GM12878 (cell line): ENCODE measurements around the gene ZBTB5. TPM values are rescaled to one million over a fixed set of nuclear protein-coding genes. Genes with fewer than 3 reads are reported as not detected.

Experiments used
- ATAC-seq: fragments of 200-7000 bp; cut with Tn5 transposase; 3 replicates; pipeline ENCODE4 v1.9.1; 2020; ENCODE audit warnings: mild to moderate bottlenecking, moderate library complexity
- BruUV-seq: library from RNA; stranded (reverse); fragments of 400-500 nt; replicated peaks from 2 replicates; lab custom pipeline; 2021; lab: Mats Ljungman, UMichigan
- CTCF ChIA-PET: fragments of 300-600 bp; sonication (Branson Sonifier 250); formaldehyde crosslinking; extraction: SDS; loops from one replicate; lab custom pipeline; 2021; ENCODE audit warnings: inconsistent platforms; lab: Yijun Ruan, JAX
- POLR2A ChIA-PET: fragments of 350-600 bp; formaldehyde crosslinking; extraction: SDS; loops from one replicate; lab custom pipeline; 2021; ENCODE audit warnings: inconsistent platforms; lab: Charles Lee
- RAD21 ChIA-PET: fragments of 300-600 bp; sonication (Branson Sonifier 250); formaldehyde crosslinking; loops from one replicate; lab custom pipeline; 2023; ENCODE audit warnings: antibody characterized with exemption; ENCODE audit not compliant: unreplicated experiment; lab: Charles Lee
- SMC1A ChIA-PET: fragments of 300-600 bp; sonication (Branson Sonifier 250); formaldehyde crosslinking; loops from one replicate; lab custom pipeline; 2023; ENCODE audit not compliant: unreplicated experiment, uncharacterized antibody; lab: Charles Lee
- DNase-seq: peaks from one replicate; pipeline ENCODE4 v3.0.0-alpha.2; 2011; ENCODE audit warnings: low read depth, low spot score
- FAIRE-seq: peaks from 3 replicates; lab custom pipeline; 2011; peaks lifted over from hg19 to GRCh38; lab: Jason Lieb, UNC
- H2AFZ ChIP-seq: 2 replicates; pipeline ENCODE4 v1.6.0; 2011; ENCODE audit warnings: low read depth, low read length, control low read depth; ENCODE audit not compliant: control insufficient read depth
- H3K27ac ChIP-seq: 2 replicates; pipeline ENCODE4 v1.5.1; 2011; ENCODE audit warnings: control low read depth; ENCODE audit not compliant: control insufficient read depth, insufficient read depth
- H3K27me3 ChIP-seq, 2 experiments: replicated peaks in 1 of 2; 2 replicates each; pipeline versions ENCODE4 v1.6.0 to v1.6.1; 2011; ENCODE audit warnings: low read length in 1 of 2; ENCODE audit not compliant: control insufficient read depth in 2 of 2, insufficient read depth in 2 of 2
- H3K36me3 ChIP-seq, 2 experiments: 2 replicates each; pipeline ENCODE4 v1.5.1; 2011; ENCODE audit warnings: low read length in 1 of 2; ENCODE audit not compliant: control insufficient read depth in 2 of 2, insufficient read depth in 2 of 2
- H3K4me1 ChIP-seq: 2 replicates; pipeline ENCODE4 v1.6.1; 2011; ENCODE audit warnings: mild to moderate bottlenecking, low read length, moderate library complexity, mixed read lengths; ENCODE audit not compliant: control insufficient read depth, insufficient read depth
- H3K4me2 ChIP-seq: 2 replicates; pipeline ENCODE4 v1.6.0; 2011; ENCODE audit warnings: control low read depth; ENCODE audit not compliant: control insufficient read depth, insufficient read depth
- H3K4me3 ChIP-seq: fragments of 200-600 bp; sonication (generic); 2 replicates; pipeline ENCODE4 v1.5.1; 2016
- H3K79me2 ChIP-seq: 2 replicates; pipeline ENCODE4 v1.6.0; 2011; ENCODE audit warnings: low read length; ENCODE audit not compliant: control insufficient read depth, insufficient read depth
- H3K9ac ChIP-seq: 2 replicates; pipeline ENCODE4 v1.8.0; 2011; ENCODE audit warnings: low read length, control low read depth, mixed read lengths; ENCODE audit not compliant: control insufficient read depth, insufficient read depth
- H3K9me3 ChIP-seq: replicated peaks from 3 replicates; pipeline ENCODE4 v1.5.1; 2011; ENCODE audit warnings: mild to moderate bottlenecking, low read length; ENCODE audit not compliant: control insufficient read depth, insufficient read depth
- H4K20me1 ChIP-seq: 2 replicates; pipeline ENCODE4 v1.6.0; 2011; ENCODE audit not compliant: control insufficient read depth, insufficient read depth
- BHLHE40 ChIP-seq, 2 experiments: fragments of 450-650 bp in 1 of 2; IDR thresholded peaks; 2 replicates each; pipeline ENCODE4 v1.6.1; 2011 to 2017; ENCODE audit warnings: low read depth in 2 of 2, borderline replicate concordance in 1 of 2, improper control_type of control experiment in 1 of 2, low read length in 1 of 2, mild to moderate bottlenecking in 1 of 2
- HDAC6 ChIP-seq: fragments of 200-600 bp; sonication (generic); IDR thresholded peaks from one replicate; pipeline ENCODE4 v1.8.0; 2017; ENCODE audit warnings: antibody characterized with exemption; ENCODE audit not compliant: unreplicated experiment
- IKZF2 ChIP-seq, 2 experiments: fragments of 450-650 bp; IDR thresholded peaks; 2 replicates each; pipeline ENCODE4 v1.6.1; 2017; ENCODE audit warnings: mild to moderate bottlenecking in 2 of 2, moderate library complexity in 2 of 2
- MYC ChIP-seq: IDR thresholded peaks from 2 replicates; pipeline ENCODE4 v1.6.1; 2011; ENCODE audit warnings: mild to moderate bottlenecking, low read length, moderate library complexity, inconsistent platforms; ENCODE audit not compliant: insufficient read depth, insufficient replicate concordance, insufficient read length, severe bottlenecking
- STAT3 ChIP-seq: IDR thresholded peaks from 2 replicates; pipeline ENCODE4 v1.6.1; 2011; ENCODE audit warnings: low read depth, low read length, improper control_type of control experiment
- SUZ12 ChIP-seq: fragments of 200-600 bp; sonication (generic); IDR thresholded peaks from one replicate; pipeline ENCODE4 v1.6.1; 2018; ENCODE audit warnings: antibody characterized with exemption, mild to moderate bottlenecking; ENCODE audit not compliant: unreplicated experiment
- WGBS: methylation state at CpG from one replicate; pipeline ENCODE4 v1.1.6; 2016; ENCODE audit warnings: low lambda C conversion rate; ENCODE audit not compliant: insufficient replicate concordance, insufficient coverage; ENCODE audit errors: missing lambda C conversion rate; 5-methylcytosine and 5-hydroxymethylcytosine counted together
- in situ Hi-C: fragments of 300-500 bp; cut with MboI; formaldehyde crosslinking; loops from 9 replicates; pipeline ENCODE4 v1.14.3; 2018; ENCODE audit warnings: mixed read lengths
- intact Hi-C: fragments of 100-400 bp; cut with micrococcal nuclease; formaldehyde crosslinking; loops from one replicate; pipeline ENCODE4 v1.14.2; 2022; ENCODE audit not compliant: unreplicated experiment
- polyA plus RNA-seq, 11 experiments: library from polyadenylated mRNA; depleted of rRNA in 4 of 11; unstranded in 6 of 11; stranded (reverse) in 5 of 11; fragments of >200 nt; fragmentation: Nextera tagmentation in 4 of 11; fragmentation: Illumina TruSeq in 1 of 11; extraction: Ambion mirVana in 4 of 11; extraction: Trizol in 1 of 11; gene quantifications; 1 replicate in 1 of 11; 2 replicates in 10 of 11; pipeline versions ENCODE4 v1.2.1 to v1.2.3, GENCODE V29; 2011 to 2016; ENCODE audit warnings: inconsistent platforms in 2 of 11, missing spikeins in 2 of 11, low read depth in 1 of 11
- total RNA-seq, 4 experiments: library from RNA; depleted of rRNA in 3 of 4; stranded (reverse); fragments of >200 nt in 3 of 4; fragmentation: Illumina TruSeq in 1 of 4; extraction: Trizol in 1 of 4; gene quantifications; 2 replicates each; pipeline versions ENCODE4 v1.2.1 to v1.2.3, GENCODE V29; 2013 to 2021
- TF ChIP-seq, protein P1 (sequence below): fragments of 450-650 bp; IDR thresholded peaks from 2 replicates; pipeline ENCODE4 v1.6.1; 2018; ENCODE audit warnings: borderline replicate concordance, mild to moderate bottlenecking; ENCODE audit not compliant: partially characterized antibody

Gene ZBTB5
- total and polyA plus RNA-seq, 10 of the 15 experiments (the other 5 are each of a cell fraction or from before 2014, with no cell fraction given), result 1.4 to 32.5 (median 12.1) TPM

DNA sequence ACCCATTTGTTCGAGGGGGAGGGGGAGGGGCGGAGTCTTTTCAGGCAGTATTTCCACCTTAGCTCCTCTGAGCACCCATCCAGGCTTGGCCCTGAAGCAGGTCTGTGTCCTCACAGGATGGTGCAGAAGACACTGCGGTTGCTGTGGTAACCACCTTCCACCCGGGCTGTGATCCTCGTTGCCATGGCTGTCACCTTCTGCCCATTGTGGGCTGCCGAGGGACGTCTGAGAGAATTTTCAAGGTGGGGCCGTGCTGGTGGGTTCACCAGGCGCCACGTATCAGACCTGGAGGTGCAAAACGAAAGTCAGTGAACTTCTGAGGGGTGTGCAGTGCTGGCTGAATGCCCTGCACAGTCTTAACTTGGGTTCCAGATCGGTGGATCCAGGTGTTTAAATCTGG is 47.2 kb upstream of the ZBTB5 start:
- Histone ChIP-seq H4K20me1 (no peaks in the 10 kb centered on the region), H3K36me3 (peaks cover 4 to 9% of the 10 kb centered on the region in 2 experiments; a peak in 3 of 4 replicates), H3K27me3 (no peaks in the 10 kb centered on the region), H3K27ac (no peak overlapping the region), H3K9me3 (no peaks in the 10 kb centered on the region), H3K4me3 (no peak overlapping the region), H3K9ac (no peak overlapping the region), H3K4me1 (no peaks in the 10 kb centered on the region), H2AFZ (no peak overlapping the region), H3K79me2 (no peaks in the 10 kb centered on the region), H3K4me2 (no peak overlapping the region)
- ChIA-PET RAD21 (no interaction called here), SMC1A (no interaction called here), CTCF (no interaction called here), POLR2A (interaction anchor here (1.8 kb wide), 1 partner anchor 26 kb away, joined by 6 read pairs; the partner anchor contains the start of gene POLR1E)
- intact Hi-C loops, result no loop called here
- no TSS peak for BruUV-seq
- no peak for DNase-seq
- FAIRE-seq, result no peak
- 71% methylated on average over 12 of the region's 12 CpGs for WGBS
- TF ChIP-seq BHLHE40 (IDR thresholded peaks at IDR 0.05; ENCODE audit: borderline replicate concordance in 1 of 2, low read depth in 2 of 2, low read length in 1 of 2), result no peak
- TF ChIP-seq STAT3, result no peak
- TF ChIP-seq SUZ12, result no peak
- TF ChIP-seq, protein P1, sequence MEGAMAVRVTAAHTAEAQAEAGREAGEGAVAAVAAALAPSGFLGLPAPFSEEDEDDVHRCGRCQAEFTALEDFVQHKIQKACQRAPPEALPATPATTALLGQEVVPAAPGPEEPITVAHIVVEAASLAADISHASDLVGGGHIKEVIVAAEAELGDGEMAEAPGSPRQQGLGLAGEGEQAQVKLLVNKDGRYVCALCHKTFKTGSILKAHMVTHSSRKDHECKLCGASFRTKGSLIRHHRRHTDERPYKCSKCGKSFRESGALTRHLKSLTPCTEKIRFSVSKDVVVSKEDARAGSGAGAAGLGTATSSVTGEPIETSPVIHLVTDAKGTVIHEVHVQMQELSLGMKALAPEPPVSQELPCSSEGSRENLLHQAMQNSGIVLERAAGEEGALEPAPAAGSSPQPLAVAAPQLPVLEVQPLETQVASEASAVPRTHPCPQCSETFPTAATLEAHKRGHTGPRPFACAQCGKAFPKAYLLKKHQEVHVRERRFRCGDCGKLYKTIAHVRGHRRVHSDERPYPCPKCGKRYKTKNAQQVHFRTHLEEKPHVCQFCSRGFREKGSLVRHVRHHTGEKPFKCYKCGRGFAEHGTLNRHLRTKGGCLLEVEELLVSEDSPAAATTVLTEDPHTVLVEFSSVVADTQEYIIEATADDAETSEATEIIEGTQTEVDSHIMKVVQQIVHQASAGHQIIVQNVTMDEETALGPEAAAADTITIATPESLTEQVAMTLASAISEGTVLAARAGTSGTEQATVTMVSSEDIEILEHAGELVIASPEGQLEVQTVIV, result no peak
- no peak for TF ChIP-seq HDAC6
- TF ChIP-seq IKZF2 (IDR thresholded peaks at IDR 0.05), result no peak
- TF ChIP-seq MYC, result no peak
- ATAC-seq, result no peak
- in situ Hi-C loops, result no loop called here
